ENCODE measurements around the gene GNRHR. TPM values are rescaled to one million over a fixed set of nuclear protein-coding genes. Genes with fewer than 3 reads are reported as not detected.

GNRHR gene
- total RNA-seq, 2 donors from 2014 or later, result not detected

- 89 to 92% methylated on average over 2 of the region's 2 CpGs for WGBS, 2 experiments (ENCODE audit: insufficient coverage in 1 of 2, insufficient read length in 1 of 2)
- no peaks in the 10 kb centered on the region for H3K36me3 ChIP-seq (ENCODE audit: control insufficient read depth, insufficient read depth, low read length)
- no peaks in the 10 kb centered on the region for H3K4me1 ChIP-seq (ENCODE audit: control insufficient read depth, insufficient read depth, low read length)
- Mint-ChIP-seq H3K36me3 (ENCODE audit: low read depth) (no peaks in the 10 kb centered on the region), H3K27me3 (ENCODE audit: insufficient read depth) (no peaks in the 10 kb centered on the region), H3K4me1 (no peaks in the 10 kb centered on the region), H3K27ac (no peak overlapping the region), H3K9me3 (no peaks in the 10 kb centered on the region), H3K4me3 (no peak overlapping the region)
- no peak overlapping the region for H3K4me3 ChIP-seq (ENCODE audit: low read length)
- no peaks in the 10 kb centered on the region for H3K27me3 ChIP-seq (ENCODE audit: control insufficient read depth, insufficient read depth, low read length, poor library complexity, severe bottlenecking)
- H3K9me3 ChIP-seq (ENCODE audit: control insufficient read depth, low read length), result no peaks in the 10 kb centered on the region
- no peak for DNase-seq
- TF ChIP-seq CTCF (conservative IDR thresholded peaks at IDR 0.05), result no peak
- no peak overlapping the region for H3K9ac ChIP-seq (ENCODE audit: extremely low read depth, low read length, poor library complexity, severe bottlenecking)
- H3K27ac ChIP-seq (ENCODE audit: low read depth, low read length), result no peak overlapping the region
Measured at GRCh38 chr4:67787311-67787710, 33.1 kb upstream of the GNRHR start.

- no peaks in the 10 kb centered on the region for H3K36me3 Mint-ChIP-seq (ENCODE audit: low read depth)
- DNase-seq, result no peak
- Histone ChIP-seq H3K4me1 (ENCODE audit: control insufficient read depth, insufficient read depth, low read length) (no peaks in the 10 kb centered on the region), H3K9me3 (ENCODE audit: control insufficient read depth, low read length) (no peaks in the 10 kb centered on the region), H3K9ac (ENCODE audit: extremely low read depth, low read length, poor library complexity, severe bottlenecking) (no peak overlapping the region), H3K36me3 (ENCODE audit: control insufficient read depth, insufficient read depth, low read length) (no peaks in the 10 kb centered on the region), H3K27me3 (ENCODE audit: control insufficient read depth, insufficient read depth, low read length, poor library complexity, severe bottlenecking) (no peaks in the 10 kb centered on the region), H3K4me3 (ENCODE audit: low read length) (no peak overlapping the region), H3K27ac (ENCODE audit: low read depth, low read length) (no peak overlapping the region)
- no peaks in the 10 kb centered on the region for H3K4me1 Mint-ChIP-seq
- H3K27ac Mint-ChIP-seq, result no peak overlapping the region
- 80 to 100% methylated on average over 1 to 2 of the region's 2 CpGs for WGBS, 2 experiments (ENCODE audit: insufficient coverage in 1 of 2, insufficient read length in 1 of 2)
- H3K9me3 Mint-ChIP-seq, result no peaks in the 10 kb centered on the region
- no peaks in the 10 kb centered on the region for H3K27me3 Mint-ChIP-seq (ENCODE audit: insufficient read depth)
- no peak overlapping the region for H3K4me3 Mint-ChIP-seq
- no peak for TF ChIP-seq CTCF (conservative IDR thresholded peaks at IDR 0.05)
Measured at GRCh38 chr4:67785528-67785927, 31.3 kb upstream of the GNRHR start.

GRCh38 chr4:67779631-67780030, 25.4 kb upstream of the GNRHR start:
- H3K4me1 Mint-ChIP-seq, result peaks cover 3% of the 10 kb centered on the region
- Histone ChIP-seq H3K9ac (ENCODE audit: extremely low read depth, low read length, poor library complexity, severe bottlenecking) (no peak overlapping the region), H3K4me1 (ENCODE audit: control insufficient read depth, insufficient read depth, low read length) (no peaks in the 10 kb centered on the region), H3K27me3 (ENCODE audit: control insufficient read depth, insufficient read depth, low read length, poor library complexity, severe bottlenecking) (no peaks in the 10 kb centered on the region), H3K9me3 (ENCODE audit: control insufficient read depth, low read length) (no peaks in the 10 kb centered on the region), H3K4me3 (ENCODE audit: low read length) (no peak overlapping the region), H3K36me3 (ENCODE audit: control insufficient read depth, insufficient read depth, low read length) (no peaks in the 10 kb centered on the region), H3K27ac (ENCODE audit: low read depth, low read length) (no peak overlapping the region)
- H3K27me3 Mint-ChIP-seq (ENCODE audit: insufficient read depth), result no peaks in the 10 kb centered on the region
- no peak overlapping the region for H3K4me3 Mint-ChIP-seq
- no peak for DNase-seq
- H3K27ac Mint-ChIP-seq, result no peak overlapping the region
- no peaks in the 10 kb centered on the region for H3K9me3 Mint-ChIP-seq
- no peaks in the 10 kb centered on the region for H3K36me3 Mint-ChIP-seq (ENCODE audit: low read depth)
- 94% methylated on average over 2 of the region's 2 CpGs; no CpG with 5 or more reads in 1 of the 2 experiments for WGBS, 2 experiments (ENCODE audit: insufficient coverage in 1 of 2, insufficient read length in 1 of 2)
- TF ChIP-seq CTCF (conservative IDR thresholded peaks at IDR 0.05), result no peak

All from endodermal cell (in vitro differentiated cells).